NCI-H128 (cell line): ENCODE data around the gene IL23A.
"Not testable (repeated sequence)": the region's sequence is repeated elsewhere in the genome, so short reads cannot be mapped to it uniquely, and the experiment has no call there.

Experiments
- DNase-seq: peaks from one replicate; lab custom pipeline; 2025; ENCODE audit not compliant: unreplicated experiment; lab: John Stamatoyannopoulos, UW

Gene IL23A

GRCh38 chr12:56338308-56339157 lies at the start of gene IL23A:
IL23A (plus strand) TSS chr12:56338884; CDS start chr12:56339045, 161 bp downstream.
- no peak for DNase-seq

- DNase-seq = no peak
Observed at GRCh38 chr12:56293795-56294194, 44.9 kb upstream of the IL23A start.

- DNase-seq = no peak
Observed at GRCh38 chr12:56296295-56296694, 42.4 kb upstream of the IL23A start.

- no peak for DNase-seq
Observed at GRCh38 chr12:56297400-56297799, 41.3 kb upstream of the IL23A start.

- DNase-seq = no peak
Observed at GRCh38 chr12:56298828-56299227, 39.9 kb upstream of the IL23A start.

- no peak for DNase-seq
Observed at GRCh38 chr12:56299308-56299852, 39.3 kb upstream of the IL23A start.

- DNase-seq = peak; percentile 98
Observed at GRCh38 chr12:56299853-56300643, 38.6 kb upstream of the IL23A start, which contains the start of gene CS. CS (minus strand) TSS chr12:56300330; CDS start chr12:56300201, 129 bp downstream.

- no peak for DNase-seq
Observed at GRCh38 chr12:56300644-56301464, 37.8 kb upstream of the IL23A start.

GRCh38 chr12:56304276-56304675 lies 34.4 kb upstream of the IL23A start:
- DNase-seq = no peak

GRCh38 chr12:56304872-56305590 lies 33.7 kb upstream of the IL23A start:
- no peak for DNase-seq

GRCh38 chr12:56307221-56307965 lies 31.3 kb upstream of the IL23A start:
- no peak for DNase-seq

GRCh38 chr12:56308714-56309113 lies 30.0 kb upstream of the IL23A start:
- DNase-seq = no peak

GRCh38 chr12:56311003-56311402 lies 27.7 kb upstream of the IL23A start:
- DNase-seq = no peak

GRCh38 chr12:56315249-56315621 lies 23.4 kb upstream of the IL23A start:
- no peak for DNase-seq

GRCh38 chr12:56315622-56316473 lies 22.8 kb upstream of the IL23A start, which contains the start of gene CNPY2:
CNPY2 (minus strand) TSS chr12:56315988; CDS start chr12:56315217, 771 bp downstream.
- peak; percentile 95 for DNase-seq

GRCh38 chr12:56317675-56318074 lies 21.0 kb upstream of the IL23A start:
- no peak for DNase-seq

GRCh38 chr12:56321027-56321426 lies 17.7 kb upstream of the IL23A start:
- no peak for DNase-seq

GRCh38 chr12:56321610-56322009 lies 17.1 kb upstream of the IL23A start:
- DNase-seq = not testable (repeated sequence)
